ENCODE results near the gene INPP5K. TPM values are rescaled to one million over a fixed set of nuclear protein-coding genes. Genes with fewer than 3 reads are reported as not detected.
A peak's percentile ranks its signal among the peaks of the same experiment; 100 is the strongest.

INPP5K gene
- total and polyA plus RNA-seq, 10 of the 15 experiments (the other 5 are each of a cell fraction or from before 2014, with no cell fraction given), result 0.58 to 41.2 (median 23.3) TPM

- SMC1A ChIA-PET (ENCODE audit: uncharacterized antibody, unreplicated experiment), result interaction anchor here (0.6 to 4.7 kb wide), 29 partner anchors 10 to 393 kb away, joined by 3 to 95 read pairs (median 4); partner anchors contain the start of genes SLC43A2 and YWHAE
- Histone ChIP-seq H3K4me1 (ENCODE audit: control insufficient read depth, insufficient read depth, low read length) (peaks cover 4% of the 10 kb centered on the region), H3K36me3 (ENCODE audit: control insufficient read depth in 2 of 2, insufficient read depth in 2 of 2, low read length in 1 of 2) (peaks cover 0 to 4% of the 10 kb centered on the region in 2 experiments; a peak in 3 of 4 replicates), H3K4me3 (peak overlapping the region; percentile 86), H4K20me1 (ENCODE audit: control insufficient read depth, insufficient read depth) (no peaks in the 10 kb centered on the region), H3K4me2 (ENCODE audit: control insufficient read depth, insufficient read depth) (peak overlapping the region; percentile 88), H3K9ac (ENCODE audit: control insufficient read depth, insufficient read depth, low read length) (peak overlapping the region; percentile 63), H3K27me3 (replicated peaks in 1 of 2; ENCODE audit: control insufficient read depth in 2 of 2, insufficient read depth in 2 of 2, low read length in 1 of 2) (no peaks in the 10 kb centered on the region), H2AFZ (ENCODE audit: control insufficient read depth, low read depth, low read length) (peak overlapping the region; percentile 80), H3K27ac (ENCODE audit: control insufficient read depth, insufficient read depth) (peak overlapping the region; percentile 56), H3K79me2 (ENCODE audit: control insufficient read depth, insufficient read depth, low read length) (peaks cover 23% of the 10 kb centered on the region), H3K9me3 (replicated peaks; ENCODE audit: control insufficient read depth, insufficient read depth, low read length) (no peaks in the 10 kb centered on the region)
- RAD21 ChIA-PET (ENCODE audit: unreplicated experiment), result interaction anchor here (0.6 to 5.5 kb wide), 29 partner anchors 17 to 406 kb away, joined by 3 to 100 read pairs (median 6); partner anchors contain the start of genes MYO1C, PITPNA, RILP and SLC43A2
- intact Hi-C loops (cut with micrococcal nuclease; ENCODE audit: unreplicated experiment), result loop anchor here (1.0 to 5.0 kb wide), 5 partner anchors 60 to 259 kb away; partner anchors contain the start of gene CRK
- under 1% methylated on average over 31 of the region's 31 CpGs for WGBS (ENCODE audit: insufficient coverage, insufficient replicate concordance, low lambda C conversion rate, missing lambda C conversion rate)
- in situ Hi-C loops (cut with MboI), result loop anchor here (5.0 kb wide), 1 partner anchor 244 kb away; the partner anchor contains the start of gene BHLHA9
- ATAC-seq (peak; percentile 69), DNase-seq (ENCODE audit: low read depth, low spot score) (peak; percentile 70), FAIRE-seq (peak; percentile 91)
- CTCF ChIA-PET, result interaction anchor here (0.6 to 7.5 kb wide), 36 partner anchors 11 to 393 kb away, joined by 3 to 132 read pairs (median 5); partner anchors contain the start of genes MYO1C, PITPNA, SLC43A2 and YWHAE
- POLR2A ChIA-PET, result interaction anchor here (0.6 to 4.3 kb wide), 20 partner anchors 18 to 250 kb away, joined by 3 to 20 read pairs (median 4); partner anchors contain the start of gene CRK
- BruUV-seq (replicated peaks), result TSS peak; percentile 72
- peak; percentile 90 for TF ChIP-seq SMC3 (IDR thresholded peaks at IDR 0.05; ENCODE audit: borderline replicate concordance, low read length)
- TF ChIP-seq HCFC1 (IDR thresholded peaks at IDR 0.05; ENCODE audit: low read length), result no peak
- TF ChIP-seq HDAC2 (IDR thresholded peaks at IDR 0.05), result peak; percentile 73; the same call in 1 of the 2 replicates
- peak; percentile 52 to 87 (median 72); a peak in 5 of 6 replicates for TF ChIP-seq CTCF (IDR thresholded peaks at IDR 0.05 in 2 of 3, conservative IDR thresholded peaks at IDR 0.05 in 1 of 3; ENCODE audit: control insufficient read depth in 2 of 3, extremely low read depth in 1 of 3, insufficient read depth in 1 of 3, low read depth in 3 of 3, low read length in 3 of 3)
- peak; percentile 47; the same call in 1 of the 2 replicates for TF ChIP-seq RUNX3 (IDR thresholded peaks at IDR 0.05; ENCODE audit: low read length)
- no peak for TF ChIP-seq NFYA (IDR thresholded peaks at IDR 0.05; ENCODE audit: borderline replicate concordance, low read depth, low read length)
- TF ChIP-seq RELB (IDR thresholded peaks at IDR 0.05; ENCODE audit: low read depth), result peak; percentile 45; the same call in 1 of the 2 replicates
- no peak for TF ChIP-seq BACH1 (IDR thresholded peaks at IDR 0.05; ENCODE audit: borderline replicate concordance)
- TF ChIP-seq BHLHE40 (IDR thresholded peaks at IDR 0.05; ENCODE audit: borderline replicate concordance in 1 of 2, low read depth in 2 of 2, low read length in 1 of 2), result no peak
- 0 out of 2 replicates have a peak, but pooled peaks have one; percentile 22 for TF ChIP-seq MAX (IDR thresholded peaks at IDR 0.05; ENCODE audit: low read depth, low read length)
- no peak for TF ChIP-seq TBL1XR1 (IDR thresholded peaks at IDR 0.05; ENCODE audit: low read depth, low read length)
- TF ChIP-seq NBN (IDR thresholded peaks at IDR 0.05), result 0 out of 2 replicates have a peak, but pooled peaks have one; percentile 47
- peak; percentile 74 for TF ChIP-seq MLLT1 (IDR thresholded peaks at IDR 0.05)
- peak; percentile 33; the same call in 1 of the 3 replicates for TF ChIP-seq POU2F2 (IDR thresholded peaks at IDR 0.05; ENCODE audit: borderline replicate concordance, low read depth, low read length)
- TF ChIP-seq CHD1 (IDR thresholded peaks at IDR 0.05; ENCODE audit: low read depth, low read length), result no peak
- no peak for TF ChIP-seq USF2 (IDR thresholded peaks at IDR 0.05; ENCODE audit: borderline replicate concordance, low read depth, low read length)
Observed at GRCh38 chr17:1515640-1516387, 598 bp downstream of the INPP5K start.
